ENCODE results near the gene OSBPL6. TPM values are rescaled to one million over a fixed set of nuclear protein-coding genes. Genes with fewer than 3 reads are reported as not detected.

The OSBPL6 gene
- total RNA-seq, 1 experiment from 2014 or later = 4.6 TPM

GRCh38 chr2:178365116-178365515, 170.8 kb downstream of the OSBPL6 start:
- no peak overlapping the region for H3K23ac ChIP-seq (ENCODE audit: insufficient read length, low read depth, low read length)
- H3K9me3 Mint-ChIP-seq = no peaks in the 10 kb centered on the region
- no peak overlapping the region for H2BK12ac ChIP-seq (ENCODE audit: insufficient read length, low read depth, low read length)
- no peak overlapping the region for H2AK5ac ChIP-seq (ENCODE audit: insufficient read length, low read length)
- H4K5ac ChIP-seq (ENCODE audit: insufficient read length, low read depth, low read length) = no peak overlapping the region
- H3K4me1 Mint-ChIP-seq = peaks cover 5% of the 10 kb centered on the region in 2 experiments; a peak in 2 of 4 replicates
- no peak overlapping the region for H2BK120ac ChIP-seq (ENCODE audit: low read depth, low read length, poor library complexity, severe bottlenecking)
- no peak overlapping the region for H2AFZ ChIP-seq (ENCODE audit: low read length)
- H3K23me2 ChIP-seq (ENCODE audit: insufficient read length, low read depth, low read length, poor library complexity, severe bottlenecking) = no peaks in the 10 kb centered on the region
- no peak overlapping the region for H3T11ph ChIP-seq (ENCODE audit: low read length)
- no peak overlapping the region for H3K4me3 Mint-ChIP-seq
- no peak for TF ChIP-seq CTCF (conservative IDR thresholded peaks at IDR 0.05)
- no peak overlapping the region for H3K4me2 ChIP-seq (ENCODE audit: insufficient read depth, insufficient read length, low read length)
- H3K27ac ChIP-seq (ENCODE audit: insufficient read length, low read depth, low read length) = no peak overlapping the region
- DNase-seq = no peak
- no peaks in the 10 kb centered on the region for H3K36me3 Mint-ChIP-seq (ENCODE audit: insufficient read depth in 1 of 3, low read depth in 3 of 3)
- H3K9ac ChIP-seq (ENCODE audit: extremely low read depth, insufficient read length, low read length) = no peak overlapping the region
- H4K91ac ChIP-seq (ENCODE audit: insufficient read length, low read depth, low read length) = no peak overlapping the region
- H2BK5ac ChIP-seq (ENCODE audit: insufficient read length, low read length) = no peak overlapping the region
- H3K4ac ChIP-seq (ENCODE audit: low read depth, low read length) = no peak overlapping the region
- no peaks in the 10 kb centered on the region for H4K20me1 ChIP-seq (ENCODE audit: control insufficient read depth, insufficient read depth, insufficient read length)
- no peak overlapping the region for H2BK20ac ChIP-seq (ENCODE audit: low read depth, low read length, poor library complexity, severe bottlenecking)
- H3K27me3 ChIP-seq (ENCODE audit: insufficient read depth, low read length) = no peaks in the 10 kb centered on the region
- no peaks in the 10 kb centered on the region for H3K79me2 ChIP-seq (ENCODE audit: insufficient read depth, low read length)
- no peak overlapping the region for H2BK15ac ChIP-seq (ENCODE audit: low read depth, low read length)
- H4K8ac ChIP-seq (replicated peaks; ENCODE audit: insufficient read length, low read depth, low read length) = no peak overlapping the region
- no CpG with 5 or more reads among the region's 2 CpGs for WGBS (ENCODE audit: extremely low coverage, insufficient read length, low lambda C conversion rate)
- H3K9me3 ChIP-seq (ENCODE audit: control insufficient read depth, low read depth, low read length) = no peaks in the 10 kb centered on the region
- H3K27me3 Mint-ChIP-seq (ENCODE audit: low read depth) = no peaks in the 10 kb centered on the region
- no peak overlapping the region for H3K14ac ChIP-seq (ENCODE audit: insufficient read depth, low read length)
- no peak overlapping the region for H3K18ac ChIP-seq (ENCODE audit: insufficient read length, low read depth, low read length)
- H3K27ac Mint-ChIP-seq = no peak overlapping the region
- no peaks in the 10 kb centered on the region for H3K79me1 ChIP-seq (ENCODE audit: insufficient read depth, low read depth, low read length, poor library complexity, severe bottlenecking)
- H3K56ac ChIP-seq (ENCODE audit: insufficient read length, low read depth, low read length) = no peak overlapping the region
- no peaks in the 10 kb centered on the region for H3K4me1 ChIP-seq (ENCODE audit: insufficient read depth, low read length)

Data from H9 (cell line).